Esophagus squamous epithelium (tissue), 4 donors: ENCODE results near the gene COX19.
"Not testable (repeated sequence)": the region's sequence is repeated elsewhere in the genome, so short reads cannot be mapped to it uniquely, and the experiment has no call there.

ENCODE experiments used
- CTCF ChIP-seq, 6 experiments: fragments of 450-650 bp in 4 of 6; fragments of 200-600 bp in 2 of 6; sonication (generic) in 2 of 6; IDR thresholded peaks; one replicate each; pipeline ENCODE4 v1.5.1; 2016 to 2019; ENCODE audit warnings: antibody characterized with exemption in 6 of 6, mild to moderate bottlenecking in 4 of 6, moderate library complexity in 4 of 6
- POLR2A ChIP-seq, 4 donors: fragments of 450-650 bp; IDR thresholded peaks; one replicate each; pipeline ENCODE4 v1.6.1; 2017; ENCODE audit warnings: antibody characterized with exemption in 4 of 4, mild to moderate bottlenecking in 4 of 4, moderate library complexity in 3 of 4

GRCh38 chr7:924042-924441, 51.3 kb downstream of the COX19 start:
- not testable (repeated sequence) for TF ChIP-seq CTCF, POLR2A (IDR thresholded peaks at IDR 0.05)
